D721Med (cell line): ENCODE results near the gene SIGLEC15.
"Not testable (repeated sequence)": the region's sequence is repeated elsewhere in the genome, so short reads cannot be mapped to it uniquely, and the experiment has no call there.

Source experiments
- DNase-seq: peaks from one replicate; pipeline ENCODE4 v3.0.0; 2011; ENCODE audit warnings: low spot score; ENCODE audit not compliant: insufficient read length
- FAIRE-seq: peaks from 2 replicates; lab custom pipeline; 2011; peaks lifted over from hg19 to GRCh38; lab: Jason Lieb, UNC
- TF ChIP-seq, protein P1 (sequence below): IDR thresholded peaks from 2 replicates; pipeline ENCODE4 v1.5.1; 2012; ENCODE audit warnings: mild to moderate bottlenecking, control low read depth; ENCODE audit not compliant: insufficient read depth; ENCODE audit errors: missing control alignments

SIGLEC15 gene

DNA sequence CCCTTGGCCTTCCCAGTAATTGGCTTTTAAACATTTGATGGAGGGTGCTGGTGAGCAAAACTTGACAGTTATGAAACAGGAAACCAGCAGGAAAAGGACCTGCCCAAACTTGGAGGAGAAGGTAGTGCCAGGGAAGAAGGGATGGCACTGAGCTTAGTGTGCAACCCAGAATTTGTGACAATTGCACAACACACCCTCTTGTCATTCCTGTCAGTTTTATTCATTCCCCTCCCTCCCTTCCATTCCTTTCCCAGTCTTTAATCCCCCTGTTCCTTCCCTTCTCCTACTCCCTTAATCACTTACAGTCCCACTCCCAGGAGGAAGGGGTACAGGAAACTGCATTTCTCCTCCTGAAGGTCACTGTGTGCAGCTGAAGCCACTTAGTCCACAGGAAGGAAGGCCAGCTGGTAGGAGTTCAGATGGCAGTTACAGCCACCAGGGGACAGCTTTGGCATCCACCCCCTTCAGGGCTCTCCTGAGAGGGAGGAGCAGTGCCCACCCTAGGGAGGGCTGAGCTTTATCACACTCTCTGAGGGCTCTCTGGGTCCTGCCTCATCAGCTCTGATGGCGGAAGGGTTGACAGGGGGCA is 24.0 kb upstream of the SIGLEC15 start:
- FAIRE-seq (no peak), DNase-seq (no peak)
- TF ChIP-seq, protein P1, sequence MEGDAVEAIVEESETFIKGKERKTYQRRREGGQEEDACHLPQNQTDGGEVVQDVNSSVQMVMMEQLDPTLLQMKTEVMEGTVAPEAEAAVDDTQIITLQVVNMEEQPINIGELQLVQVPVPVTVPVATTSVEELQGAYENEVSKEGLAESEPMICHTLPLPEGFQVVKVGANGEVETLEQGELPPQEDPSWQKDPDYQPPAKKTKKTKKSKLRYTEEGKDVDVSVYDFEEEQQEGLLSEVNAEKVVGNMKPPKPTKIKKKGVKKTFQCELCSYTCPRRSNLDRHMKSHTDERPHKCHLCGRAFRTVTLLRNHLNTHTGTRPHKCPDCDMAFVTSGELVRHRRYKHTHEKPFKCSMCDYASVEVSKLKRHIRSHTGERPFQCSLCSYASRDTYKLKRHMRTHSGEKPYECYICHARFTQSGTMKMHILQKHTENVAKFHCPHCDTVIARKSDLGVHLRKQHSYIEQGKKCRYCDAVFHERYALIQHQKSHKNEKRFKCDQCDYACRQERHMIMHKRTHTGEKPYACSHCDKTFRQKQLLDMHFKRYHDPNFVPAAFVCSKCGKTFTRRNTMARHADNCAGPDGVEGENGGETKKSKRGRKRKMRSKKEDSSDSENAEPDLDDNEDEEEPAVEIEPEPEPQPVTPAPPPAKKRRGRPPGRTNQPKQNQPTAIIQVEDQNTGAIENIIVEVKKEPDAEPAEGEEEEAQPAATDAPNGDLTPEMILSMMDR, result no peak

DNA sequence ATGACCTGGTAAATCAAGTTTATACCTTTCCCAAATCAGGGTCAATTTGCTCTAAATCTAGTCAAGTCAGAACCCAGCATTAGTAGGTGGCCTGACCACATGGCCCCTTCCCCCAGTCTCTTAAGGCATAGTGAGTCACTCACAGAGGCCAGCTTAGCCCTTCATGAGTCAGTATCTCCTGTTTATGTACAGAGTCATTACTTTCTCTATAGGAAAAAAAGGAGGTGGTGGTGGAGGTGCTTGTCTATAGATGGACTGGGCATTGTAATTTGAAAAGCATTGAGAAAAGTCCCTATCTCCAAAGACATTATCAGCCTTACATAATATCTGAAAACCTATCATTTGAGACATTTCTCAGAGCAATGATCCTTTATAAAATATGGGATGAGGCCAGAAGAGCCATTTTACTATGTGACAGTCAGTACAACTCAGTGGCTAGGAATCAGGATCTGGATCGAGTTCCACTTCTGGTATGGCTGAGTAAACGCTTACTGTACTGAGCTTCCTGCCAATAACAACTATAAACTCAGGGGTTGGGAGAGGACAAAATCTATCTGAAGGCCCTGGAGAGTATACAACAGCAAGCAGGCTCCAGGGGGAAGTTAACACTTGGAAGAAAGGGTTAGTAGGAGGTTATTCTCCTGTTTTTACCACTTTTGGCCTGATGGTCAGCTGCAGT is 22.5 kb upstream of the SIGLEC15 start:
- FAIRE-seq (no peak), DNase-seq (no peak)
- TF ChIP-seq, protein P1, result no peak

DNA sequence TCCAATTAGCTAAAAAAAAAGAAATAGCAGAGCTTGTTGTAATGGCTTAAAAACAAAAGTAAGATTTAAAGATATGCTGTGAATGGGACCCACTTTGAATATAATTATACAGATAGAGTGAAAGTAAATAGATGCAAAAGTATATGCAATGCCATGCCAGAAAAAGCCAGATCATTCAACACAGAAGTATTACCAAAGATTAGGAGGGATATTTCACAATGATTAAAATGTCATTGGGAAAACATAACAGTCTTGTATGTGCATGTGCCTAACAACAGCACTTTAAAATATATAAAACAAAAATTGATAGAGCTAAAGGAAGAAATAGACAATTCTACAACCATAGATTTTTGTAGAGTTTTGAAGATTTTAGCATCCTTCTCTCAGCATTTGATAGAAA is 19.9 kb upstream of the SIGLEC15 start:
- TF ChIP-seq, protein P1, result no peak

DNA sequence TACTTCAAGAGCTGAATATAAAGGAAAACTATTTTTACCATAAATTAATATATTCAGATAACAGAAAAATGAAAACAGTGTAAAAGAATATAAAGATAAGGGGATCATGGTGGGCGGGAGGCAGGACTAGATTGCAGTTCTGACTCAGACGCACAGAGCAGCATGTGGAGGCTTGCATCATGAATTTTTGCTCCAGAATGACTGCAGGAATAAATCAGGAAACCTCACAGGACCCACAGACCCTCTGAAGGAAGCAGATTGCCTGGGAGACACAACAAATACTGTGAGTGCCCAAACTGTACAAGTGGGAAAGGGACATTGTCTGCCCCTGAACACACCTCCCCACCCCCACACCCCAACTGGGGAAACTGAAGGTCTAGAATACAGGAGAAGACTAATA is 19.2 kb upstream of the SIGLEC15 start:
- DNase-seq, result no peak
- TF ChIP-seq, protein P1, result no peak
- FAIRE-seq, result no peak

More for the DNA sequence above, 19.9 kb upstream of the SIGLEC15 start:
- no peak for DNase-seq
- FAIRE-seq, result no peak

DNA sequence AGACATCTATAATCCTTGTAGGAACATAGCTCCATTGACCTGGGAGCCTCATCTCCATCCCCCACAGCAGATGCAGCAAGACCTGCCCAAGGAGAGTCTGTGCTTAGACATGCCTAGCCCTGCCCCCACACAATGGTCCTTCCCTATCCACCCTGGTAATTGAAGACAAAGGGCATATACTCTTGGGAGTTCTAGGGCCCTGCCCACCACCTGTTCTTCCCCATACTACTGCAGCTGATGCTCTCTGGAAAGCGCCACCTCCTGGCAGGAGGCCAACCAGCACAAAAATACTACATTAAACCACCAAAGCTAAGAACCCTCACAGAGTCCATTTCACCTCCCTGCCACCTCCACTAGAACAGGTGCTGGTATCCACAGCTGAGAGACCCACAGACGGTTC is 18.3 kb upstream of the SIGLEC15 start:
- TF ChIP-seq, protein P1, result peak; percentile 4
- not testable (repeated sequence) for DNase-seq, FAIRE-seq

DNA sequence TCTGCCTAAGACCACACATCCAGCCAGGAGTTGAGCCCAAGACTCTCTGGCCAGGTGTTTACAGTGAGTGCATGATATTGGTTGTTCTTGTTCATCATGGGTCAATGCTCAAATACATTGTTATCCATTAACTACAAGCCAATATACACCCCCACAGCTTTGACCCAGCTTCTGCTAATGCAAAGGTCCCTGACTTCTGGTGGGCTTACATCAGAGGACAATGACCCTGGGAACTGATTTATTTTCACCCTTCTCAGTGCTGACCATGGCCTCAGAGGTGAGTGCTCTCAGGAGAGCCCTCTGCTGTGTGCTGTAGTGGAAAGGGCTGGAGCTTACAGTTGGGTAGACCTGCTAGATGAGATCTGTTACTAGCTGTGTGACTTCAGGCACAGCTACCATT is 10.7 kb upstream of the SIGLEC15 start:
- not testable (repeated sequence) for FAIRE-seq, DNase-seq

DNA sequence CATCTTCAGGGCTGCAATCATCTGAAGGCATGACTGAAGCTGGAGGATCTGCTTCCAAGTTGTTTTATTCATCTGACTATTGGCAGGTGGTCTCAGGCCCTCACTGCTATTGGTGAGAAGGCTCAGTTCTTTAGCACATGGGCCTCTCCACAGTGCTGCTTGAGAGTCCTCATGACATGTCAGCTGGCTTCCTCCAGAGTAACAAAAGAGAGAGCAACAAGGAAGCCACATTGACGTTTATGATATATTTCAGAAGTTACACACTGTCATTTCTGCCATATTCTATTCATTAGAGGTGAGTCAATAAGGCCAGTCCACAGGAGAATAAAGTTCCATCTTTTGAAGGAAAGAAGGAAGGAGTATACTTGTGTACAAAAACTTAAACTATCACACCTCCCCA is 7.9 kb upstream of the SIGLEC15 start:
- TF ChIP-seq, protein P1, result no peak
- FAIRE-seq (no peak), DNase-seq (no peak)

DNA sequence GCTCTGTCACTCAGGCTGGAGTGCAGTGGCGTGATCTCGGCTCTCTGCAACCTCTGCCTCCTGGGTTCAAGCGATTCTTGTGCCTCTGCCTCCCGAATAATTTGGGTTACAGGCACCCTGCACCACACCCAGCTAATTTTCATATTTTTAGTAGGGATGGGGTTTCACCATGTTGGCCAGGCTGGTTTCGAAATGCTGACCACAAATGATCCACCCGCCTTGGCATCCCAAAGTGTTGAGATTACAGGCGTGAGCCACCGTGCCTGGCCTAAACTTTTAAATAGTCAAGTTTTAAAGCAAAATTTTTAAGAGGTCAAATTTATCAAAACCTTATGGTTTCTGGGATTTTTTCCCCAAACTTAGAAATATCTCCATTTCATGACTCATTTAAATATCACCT is 6.7 kb upstream of the SIGLEC15 start:
- not testable (repeated sequence) for FAIRE-seq, DNase-seq
